Ectodermal cell (in vitro differentiated cells): ENCODE measurements around the gene SKIDA1.
A peak's percentile ranks its signal among the peaks of the same experiment; 100 is the strongest.
"Not testable (repeated sequence)": the region's sequence is repeated elsewhere in the genome, so short reads cannot be mapped to it uniquely, and the experiment has no call there.

Experiments used
- H3K27ac ChIP-seq: 2 replicates; pipeline ENCODE4 v1.7.0; 2013; ENCODE audit warnings: mild to moderate bottlenecking, low read depth, low read length; ENCODE audit not compliant: insufficient read depth, poor library complexity, severe bottlenecking
- H3K27me3 ChIP-seq: 2 replicates; pipeline ENCODE4 v1.7.0; 2013; ENCODE audit warnings: mild to moderate bottlenecking, low read length; ENCODE audit not compliant: insufficient read depth, control insufficient read depth, poor library complexity, severe bottlenecking
- H3K36me3 ChIP-seq: one replicate; pipeline ENCODE4 v1.7.0; 2013; ENCODE audit warnings: low read length; ENCODE audit not compliant: control insufficient read depth, insufficient read depth
- H3K4me1 ChIP-seq: one replicate; pipeline ENCODE4 v1.7.0; 2013; ENCODE audit warnings: low read length; ENCODE audit not compliant: control insufficient read depth, insufficient read depth
- H3K4me3 ChIP-seq: 2 replicates; pipeline ENCODE4 v1.7.0; 2013; ENCODE audit warnings: low read depth, low read length, control low read depth; ENCODE audit not compliant: insufficient read depth
- H3K9me3 ChIP-seq: 2 replicates; pipeline ENCODE4 v1.7.0; 2013; ENCODE audit warnings: mild to moderate bottlenecking, low read length, moderate library complexity; ENCODE audit not compliant: control insufficient read depth
- WGBS, 2 experiments: methylation state at CpG; one replicate each; pipeline ENCODE4 v1.1.7; 2013; ENCODE audit warnings: missing lambda C conversion rate in 2 of 2; 5-methylcytosine and 5-hydroxymethylcytosine counted together

The SKIDA1 gene

DNA sequence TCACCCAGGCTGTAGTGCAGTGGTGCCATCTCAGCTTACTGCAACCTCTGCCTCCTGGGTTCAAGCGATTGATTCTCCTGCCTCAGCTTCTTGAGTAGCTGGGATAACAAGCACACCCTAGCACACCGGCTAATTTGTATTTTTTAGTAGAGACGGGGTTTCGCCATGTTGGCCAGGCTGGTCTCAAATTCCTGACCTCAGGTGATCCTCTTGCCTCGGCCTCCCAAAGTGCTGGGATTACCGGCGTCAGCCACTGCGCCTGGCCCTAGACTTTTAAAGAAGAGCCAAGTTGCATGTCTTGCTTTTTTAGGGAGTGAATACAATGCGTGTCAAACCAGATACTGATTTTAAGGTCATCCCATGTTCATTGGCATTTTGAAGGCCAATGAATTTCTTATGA is 10.5 kb upstream of the SKIDA1 start:
- Histone ChIP-seq H3K36me3 (peaks cover 11% of the 10 kb centered on the region), H3K4me3 (peak overlapping the region; percentile 53)
- WGBS, 2 experiments: 87 to 90% methylated on average over 9 of the region's 9 CpGs
- not testable (repeated sequence) for H3K27me3 ChIP-seq, H3K9me3 ChIP-seq, H3K27ac ChIP-seq, H3K4me1 ChIP-seq

DNA sequence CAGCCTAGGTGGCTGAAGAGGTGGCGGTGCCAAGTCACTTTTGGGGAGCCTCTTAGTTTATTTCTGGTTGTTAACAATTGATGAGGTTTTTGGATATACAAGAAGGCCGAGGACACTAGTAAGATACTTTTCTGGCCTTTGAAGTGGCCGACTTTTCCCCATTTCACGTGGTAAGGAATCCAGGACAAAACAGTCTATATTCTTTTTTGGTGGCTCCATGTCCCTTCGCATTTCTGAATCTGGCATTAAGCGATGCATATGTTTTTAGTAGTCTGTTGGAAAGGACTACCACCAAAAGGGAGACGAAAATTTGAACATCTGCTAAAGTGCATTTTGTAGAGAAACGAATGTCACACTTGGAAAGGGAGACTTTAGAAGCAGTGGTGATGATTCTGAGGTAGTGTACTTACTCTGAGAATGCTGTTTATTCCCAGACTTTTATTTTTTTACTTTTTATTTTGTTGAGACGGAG is 10.0 kb upstream of the SKIDA1 start:
- peak overlapping the region; percentile 53 for H3K4me3 ChIP-seq
- 42 to 46% methylated on average over 9 of the region's 9 CpGs for WGBS, 2 experiments

DNA sequence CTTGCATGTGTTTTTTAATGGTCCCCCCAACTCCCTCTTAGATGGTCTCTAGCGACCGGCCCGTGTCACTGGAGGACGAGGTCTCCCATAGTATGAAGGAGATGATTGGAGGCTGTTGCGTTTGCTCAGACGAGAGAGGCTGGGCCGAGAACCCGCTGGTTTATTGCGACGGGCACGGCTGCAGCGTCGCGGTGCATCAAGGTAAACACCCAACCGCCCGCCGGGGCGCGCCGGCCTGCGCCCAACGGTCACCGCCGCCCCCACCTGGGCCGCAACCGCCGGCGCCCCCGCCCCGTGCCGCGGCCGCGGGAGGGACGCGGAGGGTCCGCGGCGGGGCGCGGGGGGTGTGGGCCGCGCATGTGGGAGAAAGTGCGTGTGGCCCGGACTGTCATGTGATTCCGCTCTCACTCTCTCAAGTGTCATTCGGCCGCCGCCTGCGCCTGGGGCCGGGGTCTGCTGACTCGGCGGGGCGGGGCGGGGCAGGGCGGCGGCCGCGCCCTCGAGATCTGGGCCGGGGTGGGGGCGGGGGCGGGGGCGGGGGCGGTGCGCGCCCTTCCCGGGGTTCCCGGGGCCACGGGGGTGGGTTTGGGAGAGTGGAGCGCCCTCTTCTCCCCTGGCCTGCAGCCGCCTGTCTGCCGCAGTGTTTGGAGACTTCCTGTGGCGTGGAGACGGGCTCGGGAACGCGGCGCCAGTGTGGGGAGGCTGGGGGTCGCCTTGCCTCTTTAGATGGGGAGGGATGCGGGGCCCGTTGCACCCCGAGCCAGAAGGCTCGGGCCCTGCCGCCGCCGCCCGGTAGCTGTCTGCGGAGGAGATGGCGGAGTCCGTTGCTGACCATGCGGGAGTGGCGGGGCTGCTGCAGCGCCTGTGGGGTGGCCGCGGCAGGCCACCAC is 9.4 kb upstream of the SKIDA1 start:
- Histone ChIP-seq H3K4me3 (peak overlapping the region; percentile 53), H3K9me3 (no peaks in the 10 kb centered on the region), H3K27me3 (no peaks in the 10 kb centered on the region), H3K27ac (peak overlapping the region; percentile 75), H3K36me3 (peaks cover 6% of the 10 kb centered on the region), H3K4me1 (peaks cover 6% of the 10 kb centered on the region)
- 0% methylated on average over 94 to 96 of the region's 96 CpGs for WGBS, 2 experiments

More for the DNA sequence above, 10.0 kb upstream of the SKIDA1 start:
- Histone ChIP-seq H3K9me3 (no peaks in the 10 kb centered on the region), H3K4me1 (peaks cover 6% of the 10 kb centered on the region), H3K36me3 (peaks cover 11% of the 10 kb centered on the region), H3K27ac (peak overlapping the region; percentile 44), H3K27me3 (no peaks in the 10 kb centered on the region)

- Histone ChIP-seq H3K4me1 (peaks cover 6% of the 10 kb centered on the region), H3K9me3 (no peaks in the 10 kb centered on the region), H3K27me3 (no peaks in the 10 kb centered on the region), H3K27ac (peak overlapping the region; percentile 75), H3K36me3 (no peaks in the 10 kb centered on the region), H3K4me3 (peak overlapping the region; percentile 53)
- 0 to 1% methylated on average over 22 to 24 of the region's 26 CpGs for WGBS, 2 experiments
Measured at GRCh38 chr10:21534280-21534586, 8.8 kb upstream of the SKIDA1 start.

GRCh38 chr10:21533467-21534279 is 8.2 kb upstream of the SKIDA1 start, which contains the start of gene MLLT10:
Gene MLLT10, plus strand, starts transcription at chr10:21534232. Its CDS starts 413 bp downstream, at chr10:21534645.
- WGBS, 2 experiments: 1% methylated on average over 74 of the region's 74 CpGs
- Histone ChIP-seq H3K27ac (peak within 1 kb of the TSS; percentile 89), H3K4me3 (peak within 1 kb of the TSS; percentile 53), H3K27me3 (no peaks in the 10 kb centered on the region), H3K36me3 (no peaks in the 10 kb centered on the region), H3K9me3 (no peaks in the 10 kb centered on the region), H3K4me1 (peaks cover 6% of the 10 kb centered on the region)

DNA sequence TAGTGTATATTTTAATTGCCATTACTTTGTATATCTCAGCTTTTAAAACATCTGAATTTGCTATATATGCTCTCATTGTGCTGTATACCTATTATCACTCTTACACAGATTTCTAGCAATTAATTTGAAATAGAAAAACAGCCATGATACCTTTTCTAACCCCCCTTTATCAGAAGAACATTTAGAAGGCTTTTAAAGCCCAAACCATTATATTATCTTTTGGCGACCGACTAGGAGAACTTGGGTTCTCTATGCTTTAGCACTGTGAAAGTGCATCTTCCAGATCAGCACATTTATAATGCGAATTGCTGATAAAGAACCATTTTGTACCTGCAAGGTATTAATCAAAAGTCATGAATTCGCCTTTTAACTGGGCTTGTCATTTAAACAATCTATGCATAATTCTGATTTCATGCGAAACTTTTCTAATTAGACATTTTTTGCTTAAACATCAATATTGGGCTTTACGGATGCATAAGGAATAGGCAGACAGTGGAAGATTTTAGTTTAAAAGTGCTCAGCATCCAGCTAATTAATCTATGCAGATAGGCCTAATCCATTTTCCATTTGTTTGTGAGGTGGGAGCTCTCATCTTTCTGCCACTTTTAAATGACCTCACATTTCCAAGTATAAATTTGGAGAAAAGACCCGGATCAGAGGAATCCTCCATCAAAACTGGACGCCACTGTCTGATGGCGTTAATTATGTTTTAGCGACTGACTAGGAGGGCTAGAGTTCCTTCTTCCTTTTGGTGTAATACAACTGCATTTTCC is 7.4 kb upstream of the SKIDA1 start:
- no peaks in the 10 kb centered on the region for H3K36me3 ChIP-seq

DNA sequence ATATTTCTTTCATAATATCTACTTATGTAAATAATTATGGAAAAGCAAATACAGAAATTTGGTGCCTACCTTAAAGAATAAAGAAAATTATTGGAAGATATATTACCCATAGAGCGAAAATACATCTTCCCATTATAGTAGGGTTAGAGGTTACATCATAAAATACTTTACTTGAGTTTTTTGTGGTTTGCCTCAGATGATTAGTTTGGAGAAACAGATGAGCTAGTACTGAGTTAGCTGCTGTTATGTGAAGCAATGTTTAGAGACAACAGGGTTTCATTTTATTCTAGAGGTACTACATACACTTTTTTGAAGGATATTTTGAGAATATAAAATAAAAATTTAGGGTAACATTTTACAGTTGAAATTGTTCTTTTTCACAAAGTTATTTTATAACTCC is 5.7 kb upstream of the SKIDA1 start:
- Histone ChIP-seq H3K4me3 (no peak overlapping the region), H3K9me3 (no peaks in the 10 kb centered on the region), H3K27ac (no peak overlapping the region), H3K27me3 (no peaks in the 10 kb centered on the region), H3K4me1 (peaks cover 6% of the 10 kb centered on the region), H3K36me3 (no peaks in the 10 kb centered on the region)
- WGBS, 2 experiments: no CpG with 5 or more reads among the region's 1 CpG

More for the DNA sequence above, 7.4 kb upstream of the SKIDA1 start:
- WGBS, 2 experiments: 55% methylated on average over 10 of the region's 10 CpGs
- Histone ChIP-seq H3K9me3 (no peaks in the 10 kb centered on the region), H3K27ac (peak overlapping the region; percentile 89), H3K27me3 (no peaks in the 10 kb centered on the region), H3K4me3 (peak overlapping the region; percentile 53), H3K4me1 (peaks cover 6% of the 10 kb centered on the region)

GRCh38 chr10:21530641-21531040 is 5.2 kb upstream of the SKIDA1 start:
- Histone ChIP-seq H3K9me3 (no peaks in the 10 kb centered on the region), H3K4me1 (peaks cover 6% of the 10 kb centered on the region), H3K36me3 (no peaks in the 10 kb centered on the region), H3K27ac (no peak overlapping the region), H3K27me3 (no peaks in the 10 kb centered on the region), H3K4me3 (no peak overlapping the region)
- WGBS, 2 experiments: 89 to 100% methylated on average over 1 of the region's 1 CpG

GRCh38 chr10:21530168-21530567 is 4.7 kb upstream of the SKIDA1 start:
- Histone ChIP-seq H3K27ac (no peak overlapping the region), H3K4me1 (peaks cover 6% of the 10 kb centered on the region), H3K9me3 (no peaks in the 10 kb centered on the region), H3K36me3 (no peaks in the 10 kb centered on the region), H3K4me3 (no peak overlapping the region), H3K27me3 (no peaks in the 10 kb centered on the region)
- no CpG with 5 or more reads among the region's 1 CpG for WGBS, 2 experiments
